Tibial nerve (tissue), 3 donors: ENCODE data around the gene LGALS7B.

Source experiments
- POLR2A ChIP-seq, 2 donors: fragments of 450-650 bp; IDR thresholded peaks; one replicate each; pipeline ENCODE4 v1.6.1; 2017; ENCODE audit warnings: antibody characterized with exemption in 2 of 2, mild to moderate bottlenecking in 2 of 2, moderate library complexity in 2 of 2
- TF ChIP-seq, protein P1 (sequence below), 5 experiments: fragments of 200-600 bp in 3 of 5; fragments of 450-650 bp in 2 of 5; sonication (generic) in 3 of 5; IDR thresholded peaks; one replicate each; pipeline ENCODE4 v1.5.1; 2016 to 2019; ENCODE audit warnings: antibody characterized with exemption in 5 of 5, mild to moderate bottlenecking in 3 of 5, moderate library complexity in 2 of 5

DNA sequence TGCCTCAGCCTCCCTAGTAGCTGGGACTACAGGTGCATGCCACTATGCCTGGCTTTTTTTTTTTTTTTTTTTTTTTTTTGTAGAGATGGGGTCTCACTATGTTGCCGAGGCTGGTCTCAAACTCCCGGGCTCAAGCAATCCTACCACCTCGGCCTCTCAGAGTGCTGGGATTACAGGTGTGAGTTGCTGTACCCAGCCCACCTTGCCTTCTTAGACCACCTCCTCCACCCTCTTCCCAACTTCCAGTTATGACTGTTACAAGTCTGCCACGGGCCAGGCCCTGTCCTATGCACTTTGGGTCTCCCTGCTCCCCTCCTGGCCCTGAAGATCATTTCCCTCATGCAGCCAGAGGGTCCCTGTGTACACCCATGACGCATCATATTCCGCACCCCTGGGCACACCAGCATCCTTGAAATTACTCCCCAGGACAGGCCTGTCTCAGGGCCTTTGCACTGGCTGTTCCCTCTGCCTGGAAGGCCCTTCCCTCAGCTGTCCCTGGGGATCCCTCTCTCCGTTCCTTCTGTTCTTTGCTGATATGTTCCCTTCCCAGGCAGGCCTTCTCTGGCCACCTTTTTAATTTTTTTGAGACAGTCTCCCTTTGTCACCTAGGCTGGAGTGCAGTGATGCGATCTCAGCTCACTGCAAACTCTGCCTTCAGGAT, 20.7 kb downstream of the LGALS7B start:
- TF ChIP-seq, protein P1, sequence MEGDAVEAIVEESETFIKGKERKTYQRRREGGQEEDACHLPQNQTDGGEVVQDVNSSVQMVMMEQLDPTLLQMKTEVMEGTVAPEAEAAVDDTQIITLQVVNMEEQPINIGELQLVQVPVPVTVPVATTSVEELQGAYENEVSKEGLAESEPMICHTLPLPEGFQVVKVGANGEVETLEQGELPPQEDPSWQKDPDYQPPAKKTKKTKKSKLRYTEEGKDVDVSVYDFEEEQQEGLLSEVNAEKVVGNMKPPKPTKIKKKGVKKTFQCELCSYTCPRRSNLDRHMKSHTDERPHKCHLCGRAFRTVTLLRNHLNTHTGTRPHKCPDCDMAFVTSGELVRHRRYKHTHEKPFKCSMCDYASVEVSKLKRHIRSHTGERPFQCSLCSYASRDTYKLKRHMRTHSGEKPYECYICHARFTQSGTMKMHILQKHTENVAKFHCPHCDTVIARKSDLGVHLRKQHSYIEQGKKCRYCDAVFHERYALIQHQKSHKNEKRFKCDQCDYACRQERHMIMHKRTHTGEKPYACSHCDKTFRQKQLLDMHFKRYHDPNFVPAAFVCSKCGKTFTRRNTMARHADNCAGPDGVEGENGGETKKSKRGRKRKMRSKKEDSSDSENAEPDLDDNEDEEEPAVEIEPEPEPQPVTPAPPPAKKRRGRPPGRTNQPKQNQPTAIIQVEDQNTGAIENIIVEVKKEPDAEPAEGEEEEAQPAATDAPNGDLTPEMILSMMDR (IDR thresholded peaks at IDR 0.05) = no peak
- no peak for TF ChIP-seq POLR2A (IDR thresholded peaks at IDR 0.05)
